BJ (cell line): Measurements from ENCODE around the gene MIX23. TPM values are rescaled to one million over a fixed set of nuclear protein-coding genes. Genes with fewer than 3 reads are reported as not detected.

ENCODE experiments used
- CTCF ChIA-PET: fragments of 350-600 bp; formaldehyde crosslinking; extraction: SDS; loops from one replicate; lab custom pipeline; 2021; ENCODE audit warnings: antibody characterized with exemption, inconsistent platforms; lab: Yijun Ruan, JAX
- POLR2A ChIA-PET: fragments of 300-600 bp; sonication (Branson Sonifier 250); formaldehyde crosslinking; extraction: SDS; loops from one replicate; lab custom pipeline; 2021; ENCODE audit warnings: antibody characterized with exemption; lab: Charles Lee
- DNase-seq: peaks from one replicate; pipeline ENCODE4 v3.0.0-alpha.2; 2011; ENCODE audit warnings: low read depth
- H3K27me3 ChIP-seq: 2 replicates; pipeline ENCODE4 v1.6.0; 2011; ENCODE audit warnings: low read length; ENCODE audit not compliant: control insufficient read depth, insufficient read depth
- H3K36me3 ChIP-seq: 2 replicates; pipeline ENCODE4 v1.5.1; 2011; ENCODE audit warnings: low read length; ENCODE audit not compliant: control insufficient read depth, insufficient read depth
- H3K4me3 ChIP-seq: 2 replicates; pipeline ENCODE4 v1.5.1; 2011; ENCODE audit warnings: low read depth, mild to moderate bottlenecking, control low read depth, low read length
- polyA plus RNA-seq: library from polyadenylated mRNA; depleted of rRNA; stranded (reverse); fragments of >200 nt; gene quantifications from 2 replicates; pipeline ENCODE4 v1.2.3, GENCODE V29; 2011
- TF ChIP-seq, protein P1 (sequence below): IDR thresholded peaks from 2 replicates; pipeline ENCODE4 v1.5.1; 2011; ENCODE audit warnings: low read depth, mild to moderate bottlenecking, control low read depth, inconsistent platforms, low read length, moderate library complexity; ENCODE audit not compliant: insufficient read depth

MIX23 gene
- polyA plus RNA-seq, 1 experiment: 3.7 TPM

- ChIA-PET CTCF (no interaction called here), POLR2A (no interaction called here)
- TF ChIP-seq, protein P1, sequence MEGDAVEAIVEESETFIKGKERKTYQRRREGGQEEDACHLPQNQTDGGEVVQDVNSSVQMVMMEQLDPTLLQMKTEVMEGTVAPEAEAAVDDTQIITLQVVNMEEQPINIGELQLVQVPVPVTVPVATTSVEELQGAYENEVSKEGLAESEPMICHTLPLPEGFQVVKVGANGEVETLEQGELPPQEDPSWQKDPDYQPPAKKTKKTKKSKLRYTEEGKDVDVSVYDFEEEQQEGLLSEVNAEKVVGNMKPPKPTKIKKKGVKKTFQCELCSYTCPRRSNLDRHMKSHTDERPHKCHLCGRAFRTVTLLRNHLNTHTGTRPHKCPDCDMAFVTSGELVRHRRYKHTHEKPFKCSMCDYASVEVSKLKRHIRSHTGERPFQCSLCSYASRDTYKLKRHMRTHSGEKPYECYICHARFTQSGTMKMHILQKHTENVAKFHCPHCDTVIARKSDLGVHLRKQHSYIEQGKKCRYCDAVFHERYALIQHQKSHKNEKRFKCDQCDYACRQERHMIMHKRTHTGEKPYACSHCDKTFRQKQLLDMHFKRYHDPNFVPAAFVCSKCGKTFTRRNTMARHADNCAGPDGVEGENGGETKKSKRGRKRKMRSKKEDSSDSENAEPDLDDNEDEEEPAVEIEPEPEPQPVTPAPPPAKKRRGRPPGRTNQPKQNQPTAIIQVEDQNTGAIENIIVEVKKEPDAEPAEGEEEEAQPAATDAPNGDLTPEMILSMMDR: no peak
- peak overlapping the region; percentile 77 for H3K4me3 ChIP-seq
- no peaks in the 10 kb centered on the region for H3K27me3 ChIP-seq
- no peak for DNase-seq
- no peaks in the 10 kb centered on the region for H3K36me3 ChIP-seq
These were observed 33.9 kb upstream of the MIX23 start for GRCh38 chr3:122416966-122417365.

- H3K4me3 ChIP-seq: peak within 1 kb of the TSS; percentile 77
- ChIA-PET CTCF (interaction anchor here (0.7 kb wide), 2 partner anchors 23 to 99 kb away, joined by 3 read pairs; no protein-coding TSS in a partner anchor), POLR2A (interaction anchor here (0.7 kb wide), 1 partner anchor 18 kb away, joined by 6 read pairs; no protein-coding TSS in a partner anchor)
- no peaks in the 10 kb centered on the region; the same call in 1 of the 2 replicates for H3K36me3 ChIP-seq
- peak; percentile 87 for DNase-seq
- no peaks in the 10 kb centered on the region for H3K27me3 ChIP-seq
- TF ChIP-seq, protein P1: no peak
These were observed 33.0 kb upstream of the MIX23 start, which contains the start of gene WDR5B for GRCh38 chr3:122415762-122416654. Gene WDR5B (minus strand): TSS chr3:122416062. CDS start chr3:122415528, 534 bp downstream.

DNA sequence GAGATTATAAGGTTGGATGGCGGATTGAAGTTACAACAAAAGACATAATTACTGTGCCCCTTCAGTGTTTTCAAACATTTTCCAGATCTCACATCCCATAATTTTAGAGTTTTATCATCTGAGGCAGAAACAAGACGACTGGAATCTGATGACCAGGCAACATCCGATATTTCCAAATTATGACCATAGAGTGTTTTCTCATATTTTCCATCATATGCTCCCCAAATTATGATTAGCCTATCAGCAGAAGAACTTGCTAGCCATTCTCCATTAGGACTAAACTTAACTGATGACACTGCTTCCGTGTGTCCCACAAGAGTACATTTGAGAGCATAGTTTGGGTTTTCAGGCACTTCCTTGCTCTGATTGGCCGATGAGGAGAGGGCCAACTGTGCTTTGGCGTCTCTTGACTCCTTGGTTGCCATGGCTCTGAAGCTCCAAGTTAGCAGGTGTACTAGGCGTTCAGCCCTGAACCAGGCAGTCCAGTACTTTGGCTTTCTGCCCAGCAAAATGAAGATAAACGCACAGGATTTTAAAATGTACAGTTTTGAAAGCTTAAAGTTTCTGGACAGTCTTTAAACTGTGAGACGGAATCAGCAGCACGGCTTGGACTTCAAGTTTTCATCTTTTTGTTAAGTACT, 32.2 kb upstream of the MIX23 start:
- Histone ChIP-seq H3K4me3 (peak overlapping the region; percentile 77), H3K27me3 (no peaks in the 10 kb centered on the region), H3K36me3 (no peaks in the 10 kb centered on the region; the same call in 1 of the 2 replicates)
- ChIA-PET CTCF (interaction anchor here (1.3 to 1.4 kb wide), 2 partner anchors 10 to 22 kb away, joined by 5 to 8 read pairs; no protein-coding TSS in a partner anchor), POLR2A (no interaction called here)
- DNase-seq: no peak
- TF ChIP-seq, protein P1: no peak

GRCh38 chr3:122414391-122414790, 31.4 kb upstream of the MIX23 start:
- POLR2A ChIA-PET: no interaction called here
- Histone ChIP-seq H3K27me3 (no peaks in the 10 kb centered on the region), H3K36me3 (no peaks in the 10 kb centered on the region; the same call in 1 of the 2 replicates), H3K4me3 (no peak overlapping the region)
- CTCF ChIA-PET: interaction anchor here (1.3 to 1.4 kb wide), 2 partner anchors 9 to 21 kb away, joined by 5 to 8 read pairs; no protein-coding TSS in a partner anchor
- DNase-seq: no peak
- TF ChIP-seq, protein P1: no peak

DNA sequence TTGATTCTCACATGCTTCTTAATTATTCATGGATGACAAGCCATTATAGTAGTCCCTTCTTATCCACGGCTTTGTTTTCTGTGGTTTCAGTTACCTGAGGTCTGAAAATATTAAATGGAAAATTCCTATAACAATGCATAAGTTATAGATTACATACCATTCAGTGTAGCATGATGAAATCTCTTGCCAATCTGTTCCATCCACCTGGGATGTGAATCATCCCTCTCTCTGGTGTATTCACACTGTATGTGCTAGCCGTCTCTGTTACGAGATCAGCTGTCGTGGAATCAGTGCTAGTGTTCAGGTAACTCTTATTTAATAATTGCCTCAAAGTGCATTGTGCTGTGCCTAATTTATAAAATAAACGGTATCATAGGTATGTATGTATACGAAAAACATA, 27.6 kb upstream of the MIX23 start:
- DNase-seq: no peak
- H3K4me3 ChIP-seq: no peak overlapping the region
- POLR2A ChIA-PET: no interaction called here
- CTCF ChIA-PET: no interaction called here
- TF ChIP-seq, protein P1: no peak
- H3K27me3 ChIP-seq: no peaks in the 10 kb centered on the region
- no peaks in the 10 kb centered on the region; the same call in 1 of the 2 replicates for H3K36me3 ChIP-seq
